CD14-positive monocyte (primary cell): Measurements from ENCODE around the gene ANP32B. TPM values are rescaled to one million over a fixed set of nuclear protein-coding genes. Genes with fewer than 3 reads are reported as not detected.
A peak's percentile ranks its signal among the peaks of the same experiment; 100 is the strongest.

Experiments used
- DNase-seq, 3 donors: peaks; one replicate each; pipeline ENCODE4 v3.0.0-alpha.2; 2011 to 2022
- H2AFZ ChIP-seq: 2 replicates; pipeline ENCODE4 v1.6.0; 2012; ENCODE audit warnings: mild to moderate bottlenecking, low read depth, low read length, inconsistent platforms; ENCODE audit not compliant: insufficient read depth, poor library complexity, severe bottlenecking
- H3K27ac ChIP-seq, 2 donors: 1 replicate in 1 of 2; 2 replicates in 1 of 2; pipeline ENCODE4 v1.5.1; 2012 to 2013; ENCODE audit warnings: low read length in 2 of 2, control low read depth in 1 of 2, inconsistent platforms in 1 of 2, low read depth in 1 of 2, mild to moderate bottlenecking in 1 of 2
- H3K27me3 ChIP-seq, 2 donors: one replicate each; pipeline versions ENCODE4 v1.6.0 to v1.6.1; 2011 to 2013; ENCODE audit warnings: low read length in 2 of 2; ENCODE audit not compliant: control insufficient read depth in 2 of 2, insufficient read depth in 2 of 2
- H3K36me3 ChIP-seq, 2 donors: replicated peaks in 1 of 2; 1 replicate in 1 of 2; 2 replicates in 1 of 2; pipeline versions ENCODE4 v1.5.1 to v1.6.1; 2012 to 2013; ENCODE audit warnings: low read length in 2 of 2, control low read depth in 1 of 2, inconsistent platforms in 1 of 2, mild to moderate bottlenecking in 1 of 2; ENCODE audit not compliant: insufficient read depth in 2 of 2, control insufficient read depth in 1 of 2
- H3K4me1 ChIP-seq, 2 donors: 1 replicate in 1 of 2; 2 replicates in 1 of 2; pipeline versions ENCODE4 v1.5.1 to v1.6.1; 2012 to 2013; ENCODE audit warnings: low read length in 2 of 2, control low read depth in 1 of 2, inconsistent platforms in 1 of 2, mild to moderate bottlenecking in 1 of 2, moderate library complexity in 1 of 2; ENCODE audit not compliant: insufficient read depth in 2 of 2, control insufficient read depth in 1 of 2
- H3K4me2 ChIP-seq: replicated peaks from 2 replicates; pipeline ENCODE3; 2012; ENCODE audit warnings: low read length, moderate library complexity, mild to moderate bottlenecking; ENCODE audit not compliant: poor library complexity, severe bottlenecking; ENCODE audit errors: extremely low read depth
- H3K4me3 ChIP-seq, 3 experiments: fragments of 200-600 bp in 1 of 3; sonication (generic) in 1 of 3; replicated peaks in 1 of 3; 1 replicate in 2 of 3; 2 replicates in 1 of 3; pipeline ENCODE4 v1.5.1; 2011 to 2013; ENCODE audit warnings: low read length in 3 of 3, mild to moderate bottlenecking in 3 of 3, control low read depth in 2 of 3, low read depth in 2 of 3, inconsistent platforms in 1 of 3, moderate library complexity in 1 of 3
- H3K79me2 ChIP-seq: 2 replicates; pipeline ENCODE4 v1.6.0; 2012; ENCODE audit warnings: mild to moderate bottlenecking, control low read depth, inconsistent platforms, low read length, moderate library complexity; ENCODE audit not compliant: insufficient read depth
- H3K9ac ChIP-seq: 2 replicates; pipeline ENCODE4 v1.6.0; 2017; ENCODE audit warnings: low read length, mild to moderate bottlenecking; ENCODE audit not compliant: insufficient read depth, poor library complexity, severe bottlenecking
- H3K9me3 ChIP-seq, 2 donors: replicated peaks in 1 of 2; 1 replicate in 1 of 2; 2 replicates in 1 of 2; pipeline versions ENCODE4 v1.5.1 to v1.6.1; 2012 to 2013; ENCODE audit warnings: low read length in 2 of 2, control low read depth in 1 of 2; ENCODE audit not compliant: control insufficient read depth in 1 of 2, insufficient read depth in 1 of 2
- H4K20me1 ChIP-seq: 2 replicates; pipeline ENCODE4 v1.6.0; 2012; ENCODE audit warnings: mild to moderate bottlenecking, low read length, control low read depth, moderate library complexity; ENCODE audit not compliant: insufficient read depth
- H3K27ac Mint-ChIP-seq, 7 donors: one replicate each; pipeline ENCODE4 v1.8.0; 2020; ENCODE audit warnings: mild to moderate bottlenecking in 7 of 7, mixed read lengths in 7 of 7, moderate library complexity in 6 of 7, inconsistent platforms in 2 of 7
- H3K27me3 Mint-ChIP-seq, 3 donors: one replicate each; pipeline ENCODE4 v1.8.0; 2021 to 2022; ENCODE audit warnings: low read depth in 3 of 3, mild to moderate bottlenecking in 3 of 3, mixed read lengths in 3 of 3, moderate library complexity in 3 of 3, inconsistent platforms in 1 of 3
- H3K36me3 Mint-ChIP-seq, 2 donors: one replicate each; pipeline ENCODE4 v1.8.0; 2020; ENCODE audit warnings: mixed read lengths in 2 of 2, inconsistent platforms in 1 of 2, mild to moderate bottlenecking in 1 of 2
- H3K4me1 Mint-ChIP-seq: one replicate; pipeline ENCODE4 v1.8.0; 2020; ENCODE audit warnings: mild to moderate bottlenecking, mixed read lengths
- H3K4me3 Mint-ChIP-seq, 2 donors: one replicate each; pipeline ENCODE4 v1.8.0; 2020; ENCODE audit warnings: mild to moderate bottlenecking in 2 of 2, mixed read lengths in 2 of 2, moderate library complexity in 1 of 2
- H3K9me3 Mint-ChIP-seq, 7 donors: one replicate each; pipeline ENCODE4 v1.8.0; 2020 to 2022; ENCODE audit warnings: mixed read lengths in 7 of 7, mild to moderate bottlenecking in 6 of 7, moderate library complexity in 6 of 7, inconsistent platforms in 2 of 7
- CTCF ChIP-seq: fragments of 200-600 bp; IDR thresholded peaks from one replicate; pipeline ENCODE4 v1.8.0; 2022; ENCODE audit warnings: antibody characterized with exemption, mild to moderate bottlenecking
- WGBS: methylation state at CpG from one replicate; pipeline ENCODE4 v1.1.5; 2013; ENCODE audit warnings: missing lambda C conversion rate; ENCODE audit not compliant: insufficient coverage; 5-methylcytosine and 5-hydroxymethylcytosine counted together
- intact Hi-C, 2 donors: fragments of 100-400 bp; cut with micrococcal nuclease; formaldehyde crosslinking; loops; one replicate each; pipeline versions ENCODE4 v1.15.0 to v1.15.1; 2023
- polyA plus RNA-seq, 3 donors: library from polyadenylated mRNA; depleted of rRNA in 1 of 3; unstranded in 2 of 3; stranded (reverse) in 1 of 3; fragments of 300-500 nt in 2 of 3; fragments of >200 nt in 1 of 3; fragmentation: Illumina TruSeq in 2 of 3; gene quantifications; 1 replicate in 2 of 3; 2 replicates in 1 of 3; pipeline ENCODE4 v1.2.3, GENCODE V29; 2012 to 2021
- small RNA-seq: library from RNA; depleted of rRNA; stranded (forward); fragments of <200 nt; gene quantifications from one replicate; pipeline ENCODE3, GENCODE V24; 2012; ENCODE audit warnings: low read depth; ENCODE audit not compliant: insufficient read length

The ANP32B gene
- polyA plus RNA-seq, 3 donors: 29.7 to 40.7 (median 30.8) TPM

- H3K27me3 ChIP-seq: no peaks in the 10 kb centered on the region
- intact Hi-C loops: no loop called here
- peaks cover 46 to 92% of the 10 kb centered on the region in 2 donors for H3K36me3 ChIP-seq
- H3K9me3 ChIP-seq: no peaks in the 10 kb centered on the region
- WGBS: 96% methylated on average over 4 of the region's 8 CpGs
- no peak overlapping the region for H3K4me3 ChIP-seq
- no peak overlapping the region for H3K9ac ChIP-seq
- TF ChIP-seq CTCF: no peak
- H3K27ac Mint-ChIP-seq: peak overlapping the region in 2 of 7 donors; percentile 57 to 58
- H3K4me3 Mint-ChIP-seq: no peak overlapping the region
- H3K4me2 ChIP-seq: no peak overlapping the region
- no peak for DNase-seq
- no peaks in the 10 kb centered on the region for H3K4me1 ChIP-seq
- H3K9me3 Mint-ChIP-seq: peaks cover 0 to 2% (median 0%) of the 10 kb centered on the region in 7 donors
- H3K4me1 Mint-ChIP-seq: peaks cover 9% of the 10 kb centered on the region
- H2AFZ ChIP-seq: no peak overlapping the region
- H3K27ac ChIP-seq: peak overlapping the region in 1 of 2 donors; percentile 17
- peaks cover 69% of the 10 kb centered on the region for H3K79me2 ChIP-seq
- no peaks in the 10 kb centered on the region for H3K27me3 Mint-ChIP-seq
- peaks cover 55 to 82% of the 10 kb centered on the region in 2 donors for H3K36me3 Mint-ChIP-seq
- H4K20me1 ChIP-seq: peaks cover 45% of the 10 kb centered on the region
These were observed 81.7 kb downstream of the ANP32B start for GRCh38 chr9:98064623-98065392.

Small RNAs within 50 kb of the gene (small RNA-seq; reads per million reads assigned to genes)
- gene RNU6-918P: not detected

Other genes starting within 250 kb of the ANP32B start
- under 1 TPM in 1 of 3 donors, not detected in 2; 0.01 TPM for gene FOXE1, start 130.1 kb upstream of the ANP32B start, polyA plus RNA-seq
- 10 to 100 TPM; 13.4 to 20.6 (median 13.5) TPM for gene TRMO, start 60.8 kb upstream of the ANP32B start, polyA plus RNA-seq
- gene HEMGN, start 45.2 kb upstream of the ANP32B start, polyA plus RNA-seq: under 1 TPM in 1 of 3 donors, not detected in 2; 0.18 TPM
- gene NANS, start 73.4 kb downstream of the ANP32B start, polyA plus RNA-seq: 100 to 1,000 TPM in 1 of 3 donors, 10 to 100 TPM in 2; 41.3 to 109 (median 95.9) TPM
- gene TRIM14, start 135.9 kb downstream of the ANP32B start, polyA plus RNA-seq: 10 to 100 TPM; 23.0 to 30.6 (median 28.5) TPM
- 1 to 10 TPM; 1.2 to 3.5 (median 2.1) TPM for gene CORO2A, start 209.3 kb downstream of the ANP32B start, polyA plus RNA-seq